Activated T-helper 1 cell treated with anti-CD3 and anti-CD28 coated beads, Interleukin-2, amount 50 U/mL, for 16 hours (primary cell): ENCODE measurements around the gene DUOXA2.
"Not testable (repeated sequence)": the region's sequence is repeated elsewhere in the genome, so short reads cannot be mapped to it uniquely, and the experiment has no call there.

Experiments
- DNase-seq, 2 donors: peaks; one replicate each; pipeline ENCODE4 v3.0.0-alpha.2; 2020; ENCODE audit warnings: low read depth in 1 of 2, low spot score in 1 of 2

Gene DUOXA2

DNA sequence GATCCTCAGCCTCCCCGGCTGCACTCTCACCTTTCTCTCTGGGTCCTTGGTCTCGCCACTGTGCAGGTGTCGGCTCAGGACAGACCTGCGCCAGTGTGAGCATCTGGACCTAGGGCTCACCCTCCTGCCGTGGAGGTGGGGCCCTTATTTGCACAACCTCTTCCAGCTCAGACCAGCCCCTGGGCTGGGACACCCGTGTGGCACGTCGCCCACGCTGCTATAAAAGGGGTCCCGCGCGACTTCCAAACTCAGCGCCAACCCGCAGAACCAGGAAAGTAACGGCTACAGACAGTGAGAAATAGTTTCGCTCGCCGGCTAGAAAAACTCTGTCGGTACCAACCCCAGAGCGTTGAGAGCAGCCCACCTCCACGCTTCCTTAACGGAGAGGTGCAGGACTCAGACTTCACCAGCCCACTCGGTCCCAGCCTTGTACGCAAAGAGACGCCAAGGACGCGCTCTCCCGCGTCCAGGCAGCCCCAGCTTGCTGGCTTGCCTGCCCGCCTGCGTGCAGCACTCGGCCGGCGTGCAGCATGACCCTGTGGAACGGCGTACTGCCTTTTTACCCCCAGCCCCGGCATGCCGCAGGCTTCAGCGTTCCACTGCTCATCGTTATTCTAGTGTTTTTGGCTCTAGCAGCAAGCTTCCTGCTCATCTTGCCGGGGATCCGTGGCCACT, at the start of gene DUOXA2, which contains the start of gene DUOX2:
DUOXA2 (plus strand) TSS at position 251 of the 675 bp plus-strand sequence; CDS start at position 531, 280 bp downstream.
DUOX2 (minus strand) TSS at position 97 of the 675 bp plus-strand sequence. CDS start 761 bp downstream, outside the sequence.
- DNase-seq = no peak

DNA sequence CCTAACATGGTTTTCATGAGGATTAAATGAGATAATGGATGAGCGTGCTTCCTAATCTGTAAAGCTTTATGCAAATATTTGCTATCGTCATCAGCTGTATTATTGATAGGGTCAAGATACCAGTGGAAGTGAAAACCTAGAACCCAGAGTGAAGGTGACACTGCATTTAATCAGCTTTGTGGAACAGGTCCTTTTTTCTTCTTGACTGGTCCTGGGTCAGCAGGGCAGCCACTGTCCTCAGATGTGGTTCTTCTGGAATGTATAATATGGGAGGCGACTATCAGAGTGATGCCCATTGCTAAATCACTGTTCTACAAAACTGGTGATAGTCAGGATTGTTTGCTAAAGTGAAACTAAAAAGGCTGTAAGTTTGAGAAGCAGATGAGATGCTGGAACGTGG, 49.7 kb upstream of the DUOXA2 start:
- DNase-seq = no peak

DNA sequence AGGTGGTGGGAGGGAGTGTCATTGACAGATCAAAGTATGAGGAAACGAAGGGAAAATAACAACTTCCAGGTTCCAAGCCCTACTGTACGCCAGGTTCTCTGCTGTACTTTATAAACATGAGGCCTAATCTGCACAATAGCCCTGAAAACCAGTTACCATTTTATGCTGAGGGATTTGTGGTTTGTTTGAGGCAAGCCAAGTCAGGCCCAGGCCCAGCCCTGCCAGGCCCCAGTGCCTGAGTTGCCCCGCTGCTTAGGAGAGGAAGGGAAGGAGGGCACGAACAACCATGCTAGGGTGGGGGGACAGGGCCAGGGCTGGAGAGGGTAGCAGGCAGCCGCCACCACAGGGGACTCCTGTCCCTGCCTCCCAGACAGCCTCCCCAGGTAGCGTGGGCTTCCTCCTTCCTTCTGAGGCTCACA, 44.2 kb upstream of the DUOXA2 start:
- not testable (repeated sequence) for DNase-seq

DNA sequence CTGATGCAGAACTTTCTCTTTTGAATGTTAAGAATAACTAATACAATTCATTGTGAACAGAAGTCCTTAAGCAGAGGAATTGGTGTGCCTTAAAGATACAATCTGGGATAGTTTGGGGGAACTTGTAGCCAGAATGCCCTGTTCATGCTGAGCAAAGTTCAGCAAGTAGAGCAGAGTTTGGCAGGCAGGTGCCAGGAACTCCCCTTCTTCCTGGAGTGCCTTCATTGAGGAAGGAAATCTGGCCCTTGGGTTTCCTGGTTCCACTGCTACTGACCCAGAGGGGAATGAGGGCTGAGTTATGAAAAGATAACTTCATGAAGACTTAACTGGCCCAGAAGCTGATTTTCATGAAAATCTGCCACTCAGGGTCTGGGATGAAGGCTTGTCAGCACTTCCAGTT, 40.5 kb upstream of the DUOXA2 start:
- not testable (repeated sequence) for DNase-seq

DNA sequence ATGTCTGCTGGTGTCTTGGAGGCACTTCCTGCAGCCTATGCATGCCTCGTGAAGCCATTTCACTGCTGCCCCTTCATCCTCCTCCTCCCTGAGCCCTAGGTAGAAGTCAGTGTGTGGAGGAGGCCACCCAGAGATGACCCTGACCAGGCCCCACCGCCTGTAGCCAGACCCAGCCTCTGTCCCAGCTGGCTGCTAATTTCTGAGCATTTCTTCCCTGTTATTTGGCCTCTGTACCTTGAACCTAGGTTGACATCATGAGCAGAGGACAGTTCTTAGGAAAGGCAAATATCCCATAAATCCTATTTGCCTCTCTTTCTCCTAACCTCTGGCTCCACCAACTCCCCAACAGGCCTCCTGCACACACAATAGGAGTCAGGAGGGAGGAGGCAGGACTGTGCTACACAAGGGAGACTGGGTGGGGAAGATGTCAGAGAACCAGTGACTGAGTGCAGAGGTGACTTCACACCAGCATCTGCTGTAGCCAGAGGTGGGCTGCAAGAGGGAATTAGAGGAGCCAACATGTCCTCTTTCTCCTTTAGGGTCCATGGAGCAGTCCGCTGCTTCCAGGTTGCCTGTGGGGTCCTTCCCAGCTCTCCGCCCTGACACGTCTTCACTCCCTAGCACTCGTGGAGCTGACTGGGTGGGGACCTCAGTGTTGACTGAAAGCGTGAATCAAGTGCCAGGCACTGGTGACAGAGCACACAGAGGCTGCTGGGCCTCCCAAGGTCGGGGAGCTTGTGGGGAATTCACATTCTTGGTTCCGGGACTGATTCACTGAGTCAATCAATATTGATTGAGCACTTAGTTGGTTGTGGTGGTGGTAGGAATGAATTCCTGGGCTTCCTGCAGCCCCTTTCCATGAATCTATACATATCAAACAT, 38.4 kb upstream of the DUOXA2 start:
- DNase-seq = not testable (repeated sequence)

DNA sequence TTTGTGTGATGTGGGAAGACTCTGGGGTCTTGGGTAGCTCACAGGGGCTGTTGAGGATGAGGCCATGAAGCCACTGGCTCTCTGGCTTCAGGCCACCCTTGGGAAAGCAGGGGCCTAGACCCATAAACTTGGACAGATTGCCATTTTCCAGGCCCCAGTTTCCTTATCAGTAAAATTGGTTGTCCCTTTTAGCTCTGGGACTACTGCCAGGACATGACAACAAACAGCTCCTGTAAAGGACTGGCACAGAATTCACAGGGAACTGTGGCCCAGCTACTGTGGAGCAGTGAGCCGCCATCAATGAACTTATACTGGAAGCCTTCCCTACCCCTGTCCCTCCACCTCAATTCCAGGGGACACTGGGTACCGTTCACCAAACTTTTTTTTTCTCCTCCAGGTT, 36.7 kb upstream of the DUOXA2 start:
- not testable (repeated sequence) for DNase-seq

DNA sequence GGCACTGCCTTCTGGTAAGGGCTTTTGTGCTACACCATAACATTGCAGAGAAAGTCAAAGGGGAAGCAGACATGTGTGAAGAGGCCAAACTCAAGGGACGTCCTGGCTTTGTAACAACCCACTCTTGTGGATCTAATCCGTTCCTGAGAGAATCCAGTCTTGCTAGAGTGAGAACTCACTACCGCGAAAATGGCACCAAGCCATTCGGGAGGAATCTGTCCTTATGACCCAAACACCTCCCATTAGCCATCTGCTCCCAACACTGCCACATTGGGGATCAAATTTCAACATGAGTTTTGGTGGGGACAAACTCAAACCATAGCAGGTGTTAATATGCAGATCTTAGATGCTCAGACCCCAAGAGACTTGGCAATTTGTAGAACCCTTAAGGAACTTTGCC, 34.9 kb upstream of the DUOXA2 start:
- DNase-seq = not testable (repeated sequence)

DNA sequence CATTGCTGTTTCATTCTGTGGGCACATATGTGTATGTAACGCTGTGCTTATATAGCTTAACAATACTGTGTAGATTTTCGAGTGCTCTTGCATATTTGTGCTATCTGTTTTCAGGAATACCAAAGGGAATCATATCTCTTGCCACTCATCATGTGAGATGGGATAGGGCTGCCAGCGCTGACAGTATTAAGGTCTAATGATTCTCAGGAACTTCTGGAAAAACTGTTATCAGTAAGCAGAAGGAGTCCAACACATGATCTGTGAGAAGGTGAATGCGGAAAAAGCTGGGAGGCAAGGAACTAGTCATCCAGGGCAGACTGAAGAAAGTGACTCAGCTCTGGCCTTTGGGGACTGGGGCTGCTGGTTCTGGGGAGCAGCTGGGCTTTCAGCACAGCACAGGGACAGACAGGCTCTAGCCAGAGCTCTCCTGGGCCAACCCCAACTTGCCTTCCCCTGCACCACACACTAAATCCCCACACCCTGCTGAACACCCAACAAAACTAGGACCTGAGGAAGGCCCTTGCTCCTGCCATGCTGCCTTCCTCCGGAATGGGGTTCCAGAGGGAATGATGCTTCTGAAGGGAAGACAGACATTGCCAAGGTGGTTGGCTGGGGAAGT, 34.4 kb upstream of the DUOXA2 start:
- DNase-seq = not testable (repeated sequence)

DNA sequence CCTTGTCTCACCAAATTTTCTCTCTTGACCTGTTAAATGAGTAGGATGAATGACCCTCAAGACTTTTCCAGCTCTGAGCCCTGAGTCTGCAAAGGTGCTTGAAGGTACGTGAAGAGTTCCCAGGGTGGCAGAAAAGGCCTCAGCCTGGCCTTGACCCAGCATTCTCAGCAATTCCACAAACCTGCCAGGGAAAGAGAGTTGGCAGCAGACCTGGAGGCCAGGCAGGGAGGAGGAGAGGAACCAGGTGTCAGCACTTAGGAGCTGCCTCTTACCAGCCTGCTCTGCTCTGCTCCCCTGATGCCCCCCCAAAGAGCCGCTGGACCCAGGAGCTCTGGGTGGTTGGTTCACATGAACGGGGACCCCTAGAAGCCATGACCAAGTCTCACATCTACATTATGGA, 33.5 kb upstream of the DUOXA2 start:
- DNase-seq = not testable (repeated sequence)

DNA sequence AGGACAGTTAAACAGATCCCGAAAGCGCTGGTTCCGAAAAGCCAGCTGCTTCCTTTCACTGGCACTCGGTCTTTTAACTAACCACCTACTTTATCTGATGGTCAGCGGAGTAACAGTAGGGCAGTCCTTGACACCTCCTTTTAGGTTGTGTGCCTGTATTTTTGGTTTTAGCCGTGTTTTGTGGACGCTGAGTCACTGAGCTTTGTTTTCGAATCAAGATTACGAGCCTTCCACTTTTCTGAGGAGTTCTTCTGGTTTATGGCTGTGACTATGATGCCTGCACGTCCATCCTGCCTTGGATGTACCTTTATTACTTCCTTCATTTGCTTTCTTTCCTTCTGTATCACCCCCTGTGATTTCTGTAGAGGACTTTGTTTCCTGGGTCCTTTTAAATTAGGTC, 31.7 kb upstream of the DUOXA2 start:
- not testable (repeated sequence) for DNase-seq

DNA sequence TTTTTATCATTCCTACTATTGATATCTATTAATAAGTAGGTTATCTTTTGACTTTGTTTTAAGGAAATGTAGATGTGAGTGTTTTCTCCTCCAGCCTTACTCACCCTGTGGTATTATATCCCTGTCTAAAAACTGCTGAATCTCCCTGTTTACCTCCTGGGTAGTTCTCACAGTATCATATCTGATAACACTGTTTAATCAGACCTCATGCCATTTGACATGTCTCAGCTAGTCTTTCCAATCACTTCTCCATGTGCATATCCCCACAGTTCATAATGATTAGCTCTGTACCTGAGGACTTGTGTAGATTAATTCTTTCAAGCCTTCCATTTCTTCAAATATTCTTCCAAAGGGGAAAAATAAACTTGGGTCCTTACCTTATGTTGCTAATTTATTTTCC, 30.9 kb upstream of the DUOXA2 start:
- DNase-seq = no peak

DNA sequence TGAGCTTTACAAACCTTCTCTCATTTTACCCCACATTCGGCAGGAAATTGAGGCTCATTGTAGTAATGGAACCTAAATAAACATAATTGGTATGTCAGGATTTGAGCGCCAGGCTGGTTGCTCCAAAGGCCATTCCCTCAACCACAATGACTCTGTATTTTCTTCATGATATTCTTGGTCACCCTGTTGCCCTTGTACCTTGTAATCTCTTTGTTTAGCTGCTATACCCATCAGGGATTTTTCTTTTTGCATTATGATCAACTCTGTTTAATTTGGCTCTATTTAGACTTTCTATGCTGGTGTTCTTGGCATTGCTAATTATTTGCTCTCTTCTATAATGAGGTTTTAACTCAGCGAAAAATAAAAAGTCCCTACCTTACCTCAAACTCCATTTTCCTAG, 30.0 kb upstream of the DUOXA2 start:
- no peak for DNase-seq

DNA sequence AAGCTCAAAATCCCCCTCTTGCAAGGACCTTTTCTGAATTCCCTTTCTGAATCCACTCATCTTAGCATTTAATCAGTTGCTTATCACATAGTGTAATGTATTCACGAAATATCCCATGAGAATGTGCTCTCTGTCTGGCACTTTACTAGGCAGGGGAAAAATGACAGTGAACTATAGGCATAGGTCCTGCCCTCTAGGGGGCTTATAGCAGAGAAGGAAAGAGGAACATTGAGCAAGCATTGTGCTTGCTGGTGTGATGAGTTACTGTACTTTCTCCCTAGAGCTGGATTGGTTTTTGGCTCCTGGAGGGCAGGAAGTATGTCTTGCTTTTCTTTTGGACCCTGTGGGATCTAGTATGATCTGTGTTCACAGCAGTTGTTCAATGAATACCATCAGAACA, 26.6 kb upstream of the DUOXA2 start:
- DNase-seq = no peak

DNA sequence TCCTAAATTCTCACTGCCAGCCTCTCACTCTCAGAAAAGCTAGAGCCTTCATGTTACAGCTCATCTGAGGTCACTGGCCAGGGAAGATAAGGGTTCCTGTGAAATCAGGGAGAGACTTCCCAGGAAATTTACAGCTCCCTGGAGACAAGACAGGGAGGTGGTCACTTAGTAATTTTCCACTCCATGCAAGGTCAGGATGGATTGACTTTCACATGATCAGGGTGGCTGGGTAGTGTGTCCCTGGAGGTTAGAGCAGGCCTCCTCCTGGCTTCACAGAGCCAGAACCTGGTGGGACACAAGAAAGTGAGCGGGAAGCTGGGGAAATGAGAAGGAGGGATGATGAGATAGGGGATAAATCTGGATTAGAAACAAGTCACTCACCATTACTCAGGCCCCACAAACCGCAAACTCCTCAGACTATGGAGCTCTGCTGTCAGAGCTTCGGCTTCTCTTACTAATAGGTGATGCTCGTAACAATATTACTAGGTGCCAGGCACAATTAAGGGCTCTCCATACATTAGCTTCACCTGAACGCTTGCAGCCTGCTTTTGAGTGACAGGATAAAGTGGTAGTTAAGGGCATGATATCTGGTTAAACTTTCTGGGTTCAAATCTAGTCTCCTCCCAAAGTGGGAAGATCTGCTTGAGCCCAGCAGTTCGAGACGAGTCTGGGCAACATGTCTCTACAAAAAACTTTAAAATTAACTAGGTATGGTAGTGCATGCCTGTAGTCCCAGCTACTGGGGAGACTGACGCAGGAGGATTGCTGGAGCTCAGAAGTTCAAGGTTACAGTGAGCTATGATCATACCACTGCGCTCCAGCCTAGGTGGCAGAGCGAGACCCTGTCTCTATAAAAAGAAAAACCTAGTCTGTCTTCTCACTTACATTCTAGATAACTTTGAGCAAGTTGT, 25.1 kb upstream of the DUOXA2 start:
- no peak for DNase-seq

DNA sequence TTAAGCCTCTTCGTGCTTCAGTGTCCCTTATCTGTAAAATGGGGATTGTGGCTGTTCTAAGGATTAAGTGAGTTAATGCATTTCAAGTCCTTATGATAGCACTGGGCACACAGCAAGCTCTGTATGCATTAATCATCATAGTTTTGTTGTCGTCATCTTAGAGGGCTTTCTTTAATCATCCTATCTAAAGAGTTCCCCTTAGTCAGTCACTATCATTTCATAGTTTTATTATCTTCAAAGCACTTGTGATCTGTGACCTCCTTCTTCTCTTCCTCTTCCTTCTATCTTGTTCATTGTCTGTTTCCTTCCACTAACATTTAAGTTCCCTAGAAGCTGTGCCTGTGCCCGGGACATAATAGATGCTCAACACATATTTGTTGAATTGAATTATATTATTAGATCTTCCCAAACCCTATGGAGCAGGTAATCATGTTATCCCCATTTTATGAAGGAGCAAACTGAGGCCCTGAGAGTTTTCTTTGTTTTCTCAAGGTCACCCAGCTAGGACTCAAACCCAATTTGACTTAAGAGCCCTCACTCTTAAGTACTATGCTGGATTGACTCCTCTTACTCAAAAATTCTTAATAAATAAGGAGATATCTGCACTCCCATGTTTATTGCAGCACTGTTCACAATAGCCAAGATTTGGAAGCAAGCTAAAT, 24.3 kb upstream of the DUOXA2 start:
- DNase-seq = no peak

DNA sequence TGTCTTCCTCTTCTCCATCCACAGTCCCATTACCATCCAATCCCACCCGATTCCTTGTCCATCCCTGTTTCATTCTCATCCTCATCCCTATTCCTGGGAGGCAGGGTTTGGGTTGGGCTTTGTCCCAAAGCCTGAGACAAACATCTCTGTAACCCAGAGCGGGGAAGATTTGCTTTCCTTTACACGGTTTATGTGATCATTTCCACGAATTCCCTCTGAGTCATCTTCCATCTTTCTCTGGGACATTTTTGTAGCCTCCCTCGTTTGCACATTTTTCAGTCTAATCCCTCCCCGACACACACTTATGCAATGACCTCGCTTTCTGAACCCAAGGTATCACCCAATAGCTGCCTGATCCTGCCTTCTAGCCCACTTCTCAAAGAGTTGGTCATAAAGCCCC, 23.0 kb upstream of the DUOXA2 start:
- DNase-seq = no peak

DNA sequence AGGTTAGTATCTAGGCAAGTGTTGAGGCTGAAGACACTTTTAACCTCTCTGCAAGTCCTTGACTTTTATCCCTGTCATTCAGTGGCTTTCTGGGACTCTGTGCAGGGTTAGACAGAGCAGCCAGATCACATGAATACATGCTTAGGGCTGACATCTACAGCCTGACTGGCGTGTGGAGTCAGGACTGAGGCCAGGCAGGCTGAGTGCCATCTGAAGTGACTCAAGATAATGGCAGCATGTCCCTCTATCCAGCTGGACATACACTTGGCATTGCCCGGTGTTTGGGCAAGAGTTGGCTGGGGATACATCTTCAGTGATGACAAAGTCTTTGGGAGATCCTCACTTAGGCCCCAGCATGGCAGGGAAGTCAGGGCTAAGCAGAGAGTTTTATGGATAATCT, 22.6 kb upstream of the DUOXA2 start:
- DNase-seq = no peak

DNA sequence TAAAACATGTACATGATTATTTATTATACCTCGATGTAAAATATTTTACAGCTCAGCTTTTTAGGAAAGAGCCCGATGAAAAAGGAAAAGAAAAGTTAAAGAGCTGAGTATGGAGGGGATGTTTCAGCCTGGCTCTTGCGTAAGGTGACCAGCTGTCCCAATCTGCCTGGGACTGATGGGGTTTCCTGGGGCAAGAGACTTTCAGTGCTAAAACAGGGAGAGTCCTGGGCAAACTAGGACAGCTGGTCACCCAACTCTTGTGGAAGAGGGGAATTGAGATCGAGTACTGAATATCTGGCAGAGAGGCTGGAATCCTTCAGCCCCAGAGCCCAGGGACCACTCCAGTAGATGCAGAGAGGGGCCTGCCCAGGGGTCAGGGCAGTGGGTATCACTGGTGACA, 21.1 kb upstream of the DUOXA2 start:
- no peak for DNase-seq

DNA sequence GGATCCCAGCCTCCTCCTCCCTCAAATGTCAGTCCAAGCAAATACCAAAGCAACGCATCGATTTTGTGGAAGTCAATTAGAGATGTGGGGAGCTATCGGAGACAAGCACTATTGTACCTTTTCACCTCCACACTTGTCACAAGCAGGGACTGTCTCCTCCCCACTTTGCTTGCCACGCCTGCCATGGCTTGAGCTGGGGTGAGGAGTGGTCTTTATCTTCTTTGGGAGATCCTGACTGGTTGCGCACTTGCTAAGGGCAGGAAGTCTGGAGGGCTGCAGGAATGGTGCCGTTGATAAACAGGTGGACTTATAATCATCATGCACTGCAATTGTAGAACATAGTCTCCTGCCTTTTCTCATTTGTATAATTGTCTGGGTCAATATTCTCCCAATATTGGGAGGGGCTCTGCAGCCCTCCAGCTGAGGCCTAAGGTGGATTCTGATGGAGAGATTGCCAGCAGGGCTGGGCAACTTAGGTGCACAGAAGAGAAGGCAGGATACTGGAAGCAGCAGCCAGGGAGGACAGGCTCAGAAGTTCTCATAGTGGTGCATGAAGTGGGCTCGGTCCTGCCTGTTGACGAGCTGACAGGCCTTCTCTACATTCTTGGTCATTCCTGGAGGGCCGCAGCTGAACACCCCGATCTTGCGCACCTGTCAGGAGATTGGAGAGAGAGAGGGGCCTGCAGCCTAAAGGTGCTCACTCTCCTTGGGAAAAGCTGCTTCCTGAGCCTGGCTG, 20.3 kb upstream of the DUOXA2 start:
- DNase-seq = no peak

DNA sequence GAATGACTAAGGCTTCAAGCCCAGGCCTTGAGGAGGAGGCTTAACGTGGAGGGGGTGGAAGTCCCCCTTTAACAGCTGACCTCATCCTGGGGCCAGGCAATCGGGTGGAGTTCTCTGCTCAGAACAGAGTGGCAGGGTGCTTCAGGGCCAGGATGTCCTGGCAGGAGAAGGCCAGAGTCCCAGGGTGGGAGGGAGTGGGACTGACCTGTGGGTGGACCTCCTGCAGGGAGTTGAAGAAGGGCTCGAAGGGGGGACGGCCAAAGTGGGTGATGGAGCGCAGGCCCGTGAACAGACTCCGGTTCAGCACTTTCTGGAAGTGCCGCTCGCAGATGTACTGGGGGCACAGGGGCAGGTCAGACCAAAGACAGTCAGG, 19.8 kb upstream of the DUOXA2 start:
- DNase-seq = no peak
